ENCODE measurements around the gene ODAD2.

DNA sequence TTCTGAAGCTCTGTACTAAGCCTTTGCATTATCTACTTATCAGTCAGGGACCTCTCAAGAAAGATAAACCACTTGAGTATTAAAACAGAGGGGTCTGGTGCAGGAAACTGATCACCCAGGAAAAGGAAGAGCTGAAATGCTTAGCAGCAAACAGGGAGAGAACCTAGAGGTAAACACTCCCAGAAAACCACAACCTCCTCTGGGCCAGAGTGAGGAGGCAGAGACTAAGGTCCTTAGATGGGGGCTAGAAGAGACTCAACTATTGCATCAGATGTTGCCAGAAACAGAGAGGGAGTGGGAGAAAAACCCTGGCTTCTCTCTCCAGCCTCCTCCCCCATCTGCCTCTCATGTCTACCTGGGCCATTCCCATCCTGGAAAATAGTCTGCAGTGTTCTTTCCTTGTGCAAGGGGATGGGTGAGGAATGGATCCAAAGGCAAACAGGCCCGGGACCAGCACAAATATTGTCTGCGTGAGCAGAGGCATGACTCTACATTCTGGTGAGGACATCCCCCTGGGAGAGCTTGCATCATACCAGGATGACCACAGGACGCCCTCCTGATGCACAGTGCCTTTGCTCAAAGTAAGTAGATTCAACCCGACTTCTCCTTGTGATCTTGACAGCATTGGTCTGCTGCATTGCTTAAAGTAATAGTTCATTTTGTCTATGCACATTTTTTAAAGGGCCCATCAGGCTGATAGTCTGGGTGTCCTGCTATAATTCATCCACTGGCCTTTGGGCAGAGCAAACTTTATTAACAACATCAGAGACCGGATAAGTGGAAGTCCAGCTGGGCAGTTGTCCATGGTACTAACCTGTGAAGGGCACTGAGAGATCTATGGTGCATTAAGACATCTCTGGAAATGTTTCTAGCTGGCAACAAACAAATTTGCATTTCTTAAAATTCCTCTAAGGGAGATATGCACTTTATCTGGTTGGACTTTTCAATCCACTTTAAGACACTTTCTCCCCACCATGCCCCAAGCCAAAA is 22.4 kb upstream of the ODAD2 start:
- TF ChIP-seq, protein P1, sequence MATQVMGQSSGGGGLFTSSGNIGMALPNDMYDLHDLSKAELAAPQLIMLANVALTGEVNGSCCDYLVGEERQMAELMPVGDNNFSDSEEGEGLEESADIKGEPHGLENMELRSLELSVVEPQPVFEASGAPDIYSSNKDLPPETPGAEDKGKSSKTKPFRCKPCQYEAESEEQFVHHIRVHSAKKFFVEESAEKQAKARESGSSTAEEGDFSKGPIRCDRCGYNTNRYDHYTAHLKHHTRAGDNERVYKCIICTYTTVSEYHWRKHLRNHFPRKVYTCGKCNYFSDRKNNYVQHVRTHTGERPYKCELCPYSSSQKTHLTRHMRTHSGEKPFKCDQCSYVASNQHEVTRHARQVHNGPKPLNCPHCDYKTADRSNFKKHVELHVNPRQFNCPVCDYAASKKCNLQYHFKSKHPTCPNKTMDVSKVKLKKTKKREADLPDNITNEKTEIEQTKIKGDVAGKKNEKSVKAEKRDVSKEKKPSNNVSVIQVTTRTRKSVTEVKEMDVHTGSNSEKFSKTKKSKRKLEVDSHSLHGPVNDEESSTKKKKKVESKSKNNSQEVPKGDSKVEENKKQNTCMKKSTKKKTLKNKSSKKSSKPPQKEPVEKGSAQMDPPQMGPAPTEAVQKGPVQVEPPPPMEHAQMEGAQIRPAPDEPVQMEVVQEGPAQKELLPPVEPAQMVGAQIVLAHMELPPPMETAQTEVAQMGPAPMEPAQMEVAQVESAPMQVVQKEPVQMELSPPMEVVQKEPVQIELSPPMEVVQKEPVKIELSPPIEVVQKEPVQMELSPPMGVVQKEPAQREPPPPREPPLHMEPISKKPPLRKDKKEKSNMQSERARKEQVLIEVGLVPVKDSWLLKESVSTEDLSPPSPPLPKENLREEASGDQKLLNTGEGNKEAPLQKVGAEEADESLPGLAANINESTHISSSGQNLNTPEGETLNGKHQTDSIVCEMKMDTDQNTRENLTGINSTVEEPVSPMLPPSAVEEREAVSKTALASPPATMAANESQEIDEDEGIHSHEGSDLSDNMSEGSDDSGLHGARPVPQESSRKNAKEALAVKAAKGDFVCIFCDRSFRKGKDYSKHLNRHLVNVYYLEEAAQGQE (IDR thresholded peaks at IDR 0.05; ENCODE audit: insufficient read depth in 1 of 2, low read depth in 2 of 2, low read length in 2 of 2), result peak in 1 of 2 experiments; percentile 81; a peak in 2 of 4 replicates
- no peak for TF ChIP-seq SIN3A (IDR thresholded peaks at IDR 0.05; ENCODE audit: borderline replicate concordance, insufficient read depth, low read length)
- TF ChIP-seq TAF1 (IDR thresholded peaks at IDR 0.05; ENCODE audit: borderline replicate concordance, insufficient read depth, low read length), result no peak

Data from PFSK-1 (cell line).